OCI-LY3 (cell line): ENCODE measurements around the gene MAGEC2.

Source experiments
- EZH2phosphoT487 ChIP-seq: fragments of 200-600 bp; shearing (Covaris generic); IDR thresholded peaks from 2 replicates; pipeline ENCODE4 v1.6.1; 2018; ENCODE audit warnings: antibody characterized with exemption, mixed run types, low read depth
- TF ChIP-seq, protein P1 (sequence below): fragments of 200-600, 300-600 bp; sonication (generic); IDR thresholded peaks from 2 replicates; pipeline ENCODE4 v1.5.1; 2014; ENCODE audit warnings: antibody characterized with exemption, low read length, low read depth

DNA sequence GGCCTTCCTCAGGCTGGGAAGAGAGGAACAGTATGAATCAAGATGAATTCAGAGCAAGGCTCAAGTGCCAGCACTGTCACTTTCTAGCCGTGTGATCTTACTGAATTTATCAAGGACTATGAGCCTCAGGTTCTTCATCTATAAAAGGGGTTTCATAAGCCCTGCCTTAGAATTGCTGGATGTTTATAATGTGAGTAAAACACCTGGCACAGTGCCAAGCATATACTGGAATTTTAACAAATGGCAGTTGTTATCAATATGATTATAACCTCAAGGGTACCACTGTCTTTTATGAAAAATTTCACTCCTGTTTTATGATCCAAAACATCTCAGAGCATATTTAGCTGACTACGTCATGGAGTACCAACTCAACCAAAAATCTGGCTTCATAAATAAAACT, 4.0 kb downstream of the MAGEC2 start:
- TF ChIP-seq, protein P1, sequence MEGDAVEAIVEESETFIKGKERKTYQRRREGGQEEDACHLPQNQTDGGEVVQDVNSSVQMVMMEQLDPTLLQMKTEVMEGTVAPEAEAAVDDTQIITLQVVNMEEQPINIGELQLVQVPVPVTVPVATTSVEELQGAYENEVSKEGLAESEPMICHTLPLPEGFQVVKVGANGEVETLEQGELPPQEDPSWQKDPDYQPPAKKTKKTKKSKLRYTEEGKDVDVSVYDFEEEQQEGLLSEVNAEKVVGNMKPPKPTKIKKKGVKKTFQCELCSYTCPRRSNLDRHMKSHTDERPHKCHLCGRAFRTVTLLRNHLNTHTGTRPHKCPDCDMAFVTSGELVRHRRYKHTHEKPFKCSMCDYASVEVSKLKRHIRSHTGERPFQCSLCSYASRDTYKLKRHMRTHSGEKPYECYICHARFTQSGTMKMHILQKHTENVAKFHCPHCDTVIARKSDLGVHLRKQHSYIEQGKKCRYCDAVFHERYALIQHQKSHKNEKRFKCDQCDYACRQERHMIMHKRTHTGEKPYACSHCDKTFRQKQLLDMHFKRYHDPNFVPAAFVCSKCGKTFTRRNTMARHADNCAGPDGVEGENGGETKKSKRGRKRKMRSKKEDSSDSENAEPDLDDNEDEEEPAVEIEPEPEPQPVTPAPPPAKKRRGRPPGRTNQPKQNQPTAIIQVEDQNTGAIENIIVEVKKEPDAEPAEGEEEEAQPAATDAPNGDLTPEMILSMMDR = no peak
- no peak for TF ChIP-seq EZH2phosphoT487
